Cortex of kidney (tissue), 1 donor: ENCODE results near the gene EPS8.

Experiments
- DNase-seq: peaks from one replicate; lab custom pipeline; 2025; lab: John Stamatoyannopoulos, UW

EPS8 gene

DNA sequence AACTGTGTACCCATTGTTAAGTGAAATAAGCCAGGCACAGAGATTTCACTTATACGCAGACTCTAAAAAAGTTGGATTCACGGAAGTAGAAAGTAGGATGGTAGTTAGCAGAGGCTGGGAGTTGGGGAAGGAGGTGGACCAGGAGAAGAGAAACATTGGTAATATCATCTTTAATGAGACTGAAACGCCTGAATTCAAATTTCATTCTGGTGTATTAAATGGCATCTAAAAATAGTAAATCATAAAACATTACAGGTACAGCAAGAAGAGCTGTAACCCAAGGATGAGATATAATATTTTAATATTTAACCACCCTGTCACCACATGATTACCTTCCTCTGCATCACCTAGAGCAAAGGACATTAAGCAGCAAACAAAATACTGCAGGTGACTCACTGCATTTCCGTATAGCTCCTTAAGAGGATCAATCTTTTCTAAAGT lies 99.4 kb downstream of the EPS8 start:
- DNase-seq, result no peak

GRCh38 chr12:15688838-15689625 lies 100.2 kb downstream of the EPS8 start:
- DNase-seq, result no peak

DNA sequence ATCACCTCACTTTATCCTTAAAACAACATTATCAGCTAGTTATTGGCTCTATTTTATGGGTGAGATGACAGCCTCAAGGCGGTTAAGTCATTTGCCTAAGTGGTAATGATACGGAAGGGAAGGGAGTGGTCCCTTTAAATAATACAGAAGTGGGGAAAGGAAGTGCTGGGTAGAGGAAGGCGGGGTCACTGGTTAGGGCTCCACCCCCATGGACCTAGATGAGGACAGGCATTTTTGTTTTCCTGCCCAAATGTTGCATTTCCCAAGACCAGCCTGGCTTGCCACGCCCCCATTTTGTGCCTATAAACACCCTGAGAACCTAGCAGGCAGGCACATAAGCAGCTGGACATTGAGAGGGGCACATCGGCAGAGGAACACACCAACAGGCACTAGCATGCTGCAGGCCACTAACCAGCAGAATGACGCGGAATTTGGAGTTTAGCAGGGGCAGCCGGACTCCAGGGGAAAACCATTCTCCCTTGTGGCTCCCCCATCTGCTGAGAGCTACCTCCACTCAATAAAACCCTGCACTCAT lies 100.9 kb downstream of the EPS8 start:
- DNase-seq, result no peak

- no peak for DNase-seq
Measured at GRCh38 chr12:15687583-15687982, 101.6 kb downstream of the EPS8 start.

- DNase-seq, result no peak
Measured at GRCh38 chr12:15684896-15685658, 104.1 kb downstream of the EPS8 start.

- DNase-seq, result no peak
Measured at GRCh38 chr12:15682826-15683225, 106.4 kb downstream of the EPS8 start.

DNA sequence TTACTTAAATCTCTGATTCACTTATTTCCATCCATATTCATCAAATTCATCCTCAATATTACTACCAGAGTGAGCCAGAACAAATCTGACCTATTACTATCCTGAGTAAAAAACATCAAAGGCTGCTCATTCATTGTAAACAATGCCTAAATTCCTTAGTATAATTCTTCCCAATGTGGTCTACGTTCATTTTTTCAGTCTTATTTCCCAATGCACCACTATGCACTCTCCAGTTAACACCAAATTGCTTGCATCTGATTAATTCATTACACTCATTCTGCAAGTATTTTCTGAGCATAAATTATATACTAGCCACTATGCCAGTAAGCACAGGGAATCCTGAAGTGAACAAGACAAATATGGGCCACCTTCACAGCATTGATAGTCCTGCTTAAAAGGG lies 110.0 kb downstream of the EPS8 start:
- DNase-seq, result no peak

DNA sequence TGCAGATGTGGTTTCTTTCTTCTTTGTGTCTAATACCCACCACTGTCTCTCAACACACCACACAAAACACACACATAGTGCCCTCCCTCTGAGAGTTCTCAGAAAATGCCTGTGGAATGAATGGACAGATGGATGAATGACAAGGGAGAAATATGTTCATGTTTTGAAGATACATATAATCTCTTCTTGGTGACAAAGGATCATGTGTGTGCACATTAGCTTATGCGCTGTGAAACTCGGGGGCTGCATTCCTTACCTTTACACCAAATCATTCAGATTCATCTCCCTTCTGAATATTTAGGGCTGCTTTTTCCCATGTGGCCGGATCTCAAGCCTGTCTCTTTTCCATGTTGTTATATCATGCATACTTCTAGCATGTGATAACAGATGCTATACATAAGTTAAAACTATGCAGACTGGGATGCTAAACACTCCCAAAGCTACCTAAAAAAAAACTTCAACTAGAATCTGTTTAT lies 111.4 kb downstream of the EPS8 start:
- no peak for DNase-seq

DNA sequence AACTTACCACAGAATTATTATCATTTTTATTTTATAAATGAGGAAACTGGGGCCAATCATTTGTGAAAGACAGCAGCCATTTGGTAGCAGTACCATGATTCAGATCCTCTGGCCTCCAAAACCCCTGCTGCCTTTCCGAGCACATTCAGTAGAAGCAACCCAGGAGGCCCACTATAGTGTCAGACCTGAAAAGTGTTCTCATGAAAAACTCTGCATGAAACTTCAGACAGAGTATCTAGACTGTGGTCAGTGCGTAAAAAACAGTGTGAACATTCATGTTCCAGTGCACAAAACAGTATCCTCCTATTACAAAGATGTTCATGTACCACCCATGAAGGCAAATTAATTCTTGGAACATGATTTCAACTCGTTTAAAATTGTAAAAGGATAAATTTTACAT lies 112.0 kb downstream of the EPS8 start:
- DNase-seq, result no peak

- no peak for DNase-seq
Measured at GRCh38 chr12:15672671-15673270, 116.4 kb downstream of the EPS8 start.

- DNase-seq, result no peak
Measured at GRCh38 chr12:15670756-15671155, 118.4 kb downstream of the EPS8 start.

DNA sequence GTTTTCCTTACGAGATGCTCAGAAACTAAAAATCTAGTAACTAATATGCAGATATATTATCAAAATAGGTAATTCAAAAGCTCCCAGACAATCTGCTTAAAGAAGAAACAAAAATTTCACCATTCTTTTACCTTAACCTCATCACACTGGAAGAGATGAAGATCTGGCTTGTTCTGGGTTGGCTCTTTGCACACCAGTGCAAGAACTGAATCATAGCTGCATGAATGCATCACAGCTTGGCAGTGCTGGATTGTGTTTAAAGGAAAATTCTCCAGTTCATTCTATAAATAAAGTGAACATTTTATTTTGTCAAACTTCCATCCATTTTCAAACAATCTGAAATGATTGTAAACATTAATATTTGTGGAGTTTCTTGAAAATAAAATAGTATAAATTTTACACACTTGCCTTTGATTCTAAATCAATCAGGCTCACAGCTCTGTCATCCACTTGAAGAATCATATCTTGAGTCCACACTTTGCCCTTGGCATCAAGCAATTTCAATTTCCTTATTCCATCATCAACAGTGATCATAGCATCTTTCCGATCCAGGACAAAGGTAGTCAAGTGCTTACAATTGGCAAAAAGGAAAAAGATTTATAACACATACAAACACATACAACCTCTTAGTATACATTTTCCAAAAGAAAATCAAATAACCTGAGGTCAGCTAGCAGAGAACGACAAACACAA lies 119.8 kb downstream of the EPS8 start:
- no peak for DNase-seq

- no peak for DNase-seq
Measured at GRCh38 chr12:15664491-15664890, 124.7 kb downstream of the EPS8 start.

DNA sequence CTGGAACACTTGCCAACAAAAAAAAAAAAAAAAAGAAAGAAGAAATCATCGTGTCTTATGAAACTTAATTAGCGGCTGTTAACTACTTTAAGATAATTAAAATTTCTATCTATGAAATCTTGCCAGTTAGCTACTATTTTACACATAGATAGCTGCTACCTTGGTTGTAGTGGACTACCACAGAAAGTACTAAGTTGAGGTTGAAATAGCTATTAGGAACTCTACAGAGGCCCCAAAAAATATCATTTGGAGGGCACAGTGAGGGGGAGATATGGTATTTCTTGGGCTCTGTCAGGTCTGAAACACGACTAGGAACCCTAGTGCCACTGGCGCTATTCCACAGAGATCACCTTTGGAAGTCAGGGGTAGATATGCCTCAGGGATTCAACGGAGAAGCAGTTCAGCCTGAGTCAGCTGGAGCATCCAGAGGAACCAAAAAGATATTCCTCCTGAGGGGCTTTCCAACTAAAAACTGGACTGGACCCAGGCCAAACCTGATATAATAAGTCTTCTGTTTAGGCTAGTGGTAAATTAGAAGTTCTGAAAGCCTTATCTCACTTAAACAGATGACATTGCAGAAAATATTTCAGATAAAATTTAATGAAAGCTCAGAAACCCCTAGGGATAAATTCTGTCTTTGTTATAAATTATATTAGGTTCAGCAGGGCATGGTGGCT lies 126.1 kb downstream of the EPS8 start:
- DNase-seq, result no peak

- no peak for DNase-seq
Measured at GRCh38 chr12:15662303-15662980, 126.7 kb downstream of the EPS8 start.

- no peak for DNase-seq
Measured at GRCh38 chr12:15651371-15651770, 137.8 kb downstream of the EPS8 start.

DNA sequence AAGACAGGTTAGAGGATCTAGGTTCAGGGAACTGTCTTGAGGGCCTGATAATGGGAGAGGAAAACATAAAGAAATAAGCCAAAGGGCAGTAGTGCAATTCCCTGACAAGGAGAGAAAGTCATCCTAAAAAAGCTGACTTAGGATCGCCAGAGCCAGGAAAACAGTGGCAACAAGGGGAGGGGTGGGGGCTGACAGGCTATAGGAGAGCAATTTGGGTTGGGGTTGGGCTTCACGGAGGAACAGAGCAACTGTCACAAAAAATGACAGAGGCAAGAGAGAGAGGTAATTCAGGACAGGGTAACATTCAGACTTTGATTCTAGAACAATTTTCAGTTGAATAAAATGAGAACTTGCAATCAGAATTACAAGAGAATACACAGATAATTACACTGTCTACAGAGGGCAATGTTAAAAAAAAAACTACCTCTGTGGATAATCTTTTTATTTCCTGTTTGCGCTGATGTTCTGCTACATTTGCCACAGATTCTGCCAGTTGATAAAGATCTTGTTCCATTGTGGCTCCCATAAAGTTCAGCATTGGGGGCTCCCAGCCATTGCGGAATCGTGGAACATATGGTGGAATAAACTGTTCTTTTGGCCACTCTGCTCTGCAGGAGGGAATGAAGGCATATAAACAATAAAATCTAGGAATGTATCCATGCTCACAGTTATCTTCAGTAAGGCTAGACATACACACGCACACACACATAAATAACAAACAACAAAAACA lies 138.6 kb downstream of the EPS8 start:
- no peak for DNase-seq

DNA sequence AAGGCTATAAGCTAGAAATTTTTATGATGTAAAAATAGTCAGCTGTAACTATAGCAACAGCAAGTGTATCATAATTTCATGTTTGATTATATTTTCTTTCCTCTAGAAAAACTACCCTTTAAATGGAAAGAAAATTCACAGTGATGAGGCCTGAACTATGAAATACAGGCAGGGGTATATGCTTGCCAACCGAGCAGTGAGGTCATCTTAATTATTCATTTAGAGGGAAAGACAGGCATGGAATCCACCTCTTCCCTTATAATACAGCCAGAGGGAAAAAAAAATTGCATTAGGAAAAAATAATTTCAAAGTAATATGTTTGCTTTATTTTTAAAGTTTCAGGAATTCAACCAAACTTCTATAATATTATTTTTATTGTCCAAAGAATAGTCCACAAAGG lies 139.8 kb downstream of the EPS8 start:
- no peak for DNase-seq

- no peak for DNase-seq
Measured at GRCh38 chr12:15648558-15648957, 140.6 kb downstream of the EPS8 start.

GRCh38 chr12:15646581-15646980 lies 142.6 kb downstream of the EPS8 start:
- DNase-seq, result no peak
